GM12891 (cell line): Measurements from ENCODE around the gene FAM78B.

Experiments
- PAX5 ChIP-seq: IDR thresholded peaks from 2 replicates; pipeline ENCODE4 v1.6.1; 2011; ENCODE audit warnings: low read length, moderate library complexity, mild to moderate bottlenecking; ENCODE audit not compliant: insufficient read depth, severe bottlenecking
- POLR2A ChIP-seq: IDR thresholded peaks from 2 replicates; pipeline ENCODE4 v1.6.1; 2011; ENCODE audit warnings: low read depth, low read length, control low read depth
- POLR2AphosphoS5 ChIP-seq: IDR thresholded peaks from 2 replicates; pipeline ENCODE4 v1.6.1; 2011; ENCODE audit warnings: low read depth, low read length, control low read depth
- POU2F2 ChIP-seq: IDR thresholded peaks from 2 replicates; pipeline ENCODE4 v1.6.1; 2011; ENCODE audit warnings: low read depth, mild to moderate bottlenecking, control low read depth, low read length, moderate library complexity
- SPI1 ChIP-seq: IDR thresholded peaks from 2 replicates; pipeline ENCODE4 v1.6.1; 2011; ENCODE audit warnings: low read depth, low read length, control low read depth
- TAF1 ChIP-seq: IDR thresholded peaks from 2 replicates; pipeline ENCODE4 v1.6.1; 2011; ENCODE audit warnings: low read depth, low read length, control low read depth

DNA sequence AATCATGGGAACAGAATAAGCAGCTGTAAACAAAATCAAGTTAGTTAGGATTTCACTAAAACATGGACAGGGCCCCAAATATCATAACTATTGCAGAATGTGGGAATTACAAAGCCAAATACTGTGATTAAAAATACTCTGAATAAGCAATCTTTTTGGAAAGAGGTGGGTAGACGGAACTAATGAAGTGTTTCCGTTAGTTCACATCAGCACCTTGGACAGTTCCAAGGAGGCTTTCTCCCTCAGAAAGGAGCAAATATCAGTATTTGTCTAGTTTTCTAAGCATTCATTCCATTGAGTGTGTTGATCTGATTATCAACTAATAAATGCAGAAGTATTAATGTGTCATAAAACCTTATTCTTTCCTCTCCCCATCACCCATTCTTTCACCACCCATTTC lies 97.4 kb downstream of the FAM78B start:
- TF ChIP-seq POLR2A (no peak), POLR2AphosphoS5 (no peak), TAF1 (no peak), SPI1 (no peak), PAX5 (no peak), POU2F2 (no peak)
